Stomach smooth muscle (tissue), 2 donors: Measurements from ENCODE around the gene AP3B1.

Source experiments
- H3K27ac ChIP-seq: one replicate; pipeline ENCODE4 v1.7.0; 2013; ENCODE audit warnings: mild to moderate bottlenecking, low read length, inconsistent platforms
- H3K27me3 ChIP-seq, 2 donors: one replicate each; pipeline ENCODE4 v1.7.0; 2013; ENCODE audit warnings: low read length in 2 of 2; ENCODE audit not compliant: insufficient read depth in 2 of 2, control insufficient read depth in 1 of 2
- H3K36me3 ChIP-seq, 2 donors: one replicate each; pipeline ENCODE4 v1.7.0; 2013; ENCODE audit warnings: low read length in 2 of 2; ENCODE audit not compliant: control insufficient read depth in 2 of 2, insufficient read depth in 2 of 2
- H3K4me1 ChIP-seq: one replicate; pipeline ENCODE4 v1.7.0; 2013; ENCODE audit warnings: low read length; ENCODE audit not compliant: control insufficient read depth, insufficient read depth
- H3K4me3 ChIP-seq, 2 donors: one replicate each; pipeline ENCODE4 v1.7.0; 2013; ENCODE audit warnings: low read length in 2 of 2
- H3K9ac ChIP-seq, 2 donors: one replicate each; pipeline ENCODE4 v1.7.0; 2013; ENCODE audit warnings: low read length in 2 of 2, mild to moderate bottlenecking in 1 of 2
- H3K9me3 ChIP-seq, 2 donors: one replicate each; pipeline ENCODE4 v1.7.0; 2013; ENCODE audit warnings: low read length in 2 of 2; ENCODE audit not compliant: control insufficient read depth in 2 of 2
- donor health status: healthy.
- donor health status: Pancreatic carcinoma.

AP3B1 gene

DNA sequence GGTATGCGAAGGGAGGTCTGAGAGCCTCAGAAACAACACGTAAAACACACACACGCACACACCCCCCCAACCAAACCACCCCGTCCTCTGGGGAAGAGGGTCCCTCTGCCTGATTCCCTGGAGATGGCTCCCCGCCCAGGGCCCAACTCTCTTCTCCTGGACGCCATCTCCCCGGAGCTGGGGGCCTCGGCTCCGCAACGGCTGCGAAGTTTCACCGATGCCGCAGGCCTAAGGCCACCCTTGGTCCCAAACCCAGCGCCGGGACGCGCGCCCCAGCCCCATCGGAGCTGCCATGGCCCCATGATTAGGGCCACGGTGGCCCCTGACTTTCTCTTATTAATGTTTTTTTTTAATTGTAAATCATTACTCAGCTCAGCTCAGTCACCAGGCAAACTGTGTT is 337.0 kb downstream of the AP3B1 start:
- Histone ChIP-seq H3K36me3 (no peaks in the 10 kb centered on the region), H3K4me1 (peaks cover 4% of the 10 kb centered on the region), H3K4me3 (no peak overlapping the region), H3K9me3 (no peaks in the 10 kb centered on the region), H3K27ac (no peak overlapping the region), H3K9ac (no peak overlapping the region), H3K27me3 (peaks cover 6 to 27% of the 10 kb centered on the region in 2 donors)

DNA sequence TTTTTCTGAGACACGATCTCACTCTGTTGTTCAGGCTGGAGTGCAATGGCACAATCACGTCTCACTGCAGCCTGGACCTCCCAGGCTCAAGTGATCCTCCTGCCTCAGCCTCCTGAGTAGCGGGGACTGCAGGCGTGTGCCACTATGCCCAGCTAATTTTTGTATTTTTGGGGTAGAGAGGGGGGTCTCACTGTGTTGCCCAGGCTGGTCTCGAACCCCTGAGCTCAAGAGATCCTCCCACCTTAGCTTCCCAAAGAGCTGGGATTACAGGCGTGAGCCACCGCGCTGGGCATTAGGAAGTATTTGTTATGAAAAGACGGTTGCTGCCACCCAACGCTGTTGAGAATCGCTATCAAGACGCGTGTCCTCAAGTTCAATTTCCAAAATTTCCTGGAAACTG is 337.4 kb downstream of the AP3B1 start:
- Histone ChIP-seq H3K36me3 (no peaks in the 10 kb centered on the region), H3K9ac (no peak overlapping the region), H3K27me3 (peaks cover 6 to 27% of the 10 kb centered on the region in 2 donors), H3K9me3 (no peaks in the 10 kb centered on the region), H3K4me1 (peaks cover 4% of the 10 kb centered on the region), H3K4me3 (no peak overlapping the region), H3K27ac (no peak overlapping the region)

DNA sequence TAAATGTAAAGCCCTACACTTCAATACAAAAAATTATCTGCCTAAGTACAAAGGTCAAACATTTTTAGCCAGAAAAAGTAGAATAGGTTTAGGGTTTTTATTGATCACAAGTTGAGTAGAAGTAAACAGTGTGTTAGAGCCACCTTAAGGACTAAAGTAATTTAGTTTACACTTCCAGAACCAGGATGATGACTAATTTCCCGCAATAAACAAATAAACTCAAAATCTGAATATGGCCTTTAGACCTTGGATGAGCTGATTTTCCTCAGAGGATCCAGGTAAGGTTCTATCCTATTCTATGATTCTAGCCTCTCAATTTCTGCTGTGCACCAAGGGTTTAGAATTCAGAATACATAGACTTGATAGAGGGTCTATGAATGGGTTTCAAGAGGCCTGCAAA is 338.9 kb downstream of the AP3B1 start:
- H3K4me3 ChIP-seq = no peak overlapping the region
- no peak overlapping the region for H3K9ac ChIP-seq
- peaks cover 4% of the 10 kb centered on the region for H3K4me1 ChIP-seq
- H3K27ac ChIP-seq = no peak overlapping the region
- H3K36me3 ChIP-seq = no peaks in the 10 kb centered on the region
- H3K27me3 ChIP-seq = peaks cover 6 to 27% of the 10 kb centered on the region in 2 donors
- H3K9me3 ChIP-seq = no peaks in the 10 kb centered on the region

DNA sequence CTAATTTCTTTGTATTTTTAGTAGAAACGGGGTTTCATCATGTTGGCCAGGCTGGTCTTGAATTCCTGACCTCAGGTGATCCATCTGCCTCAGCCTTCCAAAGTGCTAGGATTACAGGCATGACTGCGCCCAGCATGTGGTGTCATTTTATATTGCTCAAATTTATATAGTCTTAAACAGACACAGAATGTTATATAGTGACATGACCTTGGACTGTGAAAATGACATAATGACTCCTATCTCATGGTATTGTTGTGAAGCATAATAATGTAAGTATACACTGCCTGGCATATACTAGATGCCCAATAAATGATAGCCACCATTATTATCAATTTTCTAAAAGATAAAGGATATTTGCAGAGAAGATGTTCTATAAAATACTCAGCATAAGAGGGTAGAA is 341.1 kb downstream of the AP3B1 start:
- Histone ChIP-seq H3K4me3 (no peak overlapping the region), H3K27me3 (peaks cover 3 to 13% of the 10 kb centered on the region in 2 donors)

DNA sequence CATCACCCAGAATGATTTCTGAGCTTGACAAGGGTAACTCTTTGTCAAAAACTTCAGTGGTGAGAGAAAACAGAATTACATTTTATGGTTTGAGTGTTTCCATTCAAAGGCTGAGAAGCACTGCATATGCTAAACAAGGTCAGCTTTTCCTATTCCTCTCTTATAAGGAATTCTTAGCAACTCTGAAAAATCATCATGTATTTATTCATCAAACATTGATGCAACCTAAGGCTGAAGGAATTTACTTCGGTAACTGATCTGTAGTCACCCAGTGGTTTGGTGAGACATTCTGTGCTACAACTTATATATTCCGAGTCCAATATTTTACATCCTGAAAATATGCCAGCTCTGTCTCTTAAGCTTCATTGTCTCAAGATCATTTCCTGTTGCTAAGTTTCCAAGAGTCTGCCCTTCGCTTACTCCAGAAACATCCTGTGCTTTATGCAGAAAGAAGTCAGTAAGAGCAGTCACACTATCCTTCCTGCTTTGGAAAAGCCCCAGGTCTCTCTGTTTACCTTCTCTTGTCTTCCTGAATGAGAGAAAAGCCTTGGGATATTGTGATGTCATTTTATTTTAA is 341.8 kb downstream of the AP3B1 start:
- H3K36me3 ChIP-seq = no peaks in the 10 kb centered on the region
- H3K4me3 ChIP-seq = no peak overlapping the region
- H3K9ac ChIP-seq = no peak overlapping the region
- H3K27me3 ChIP-seq = peaks cover 3 to 6% of the 10 kb centered on the region in 2 donors
- no peaks in the 10 kb centered on the region for H3K9me3 ChIP-seq
- no peak overlapping the region for H3K27ac ChIP-seq
- H3K4me1 ChIP-seq = peaks cover under 1% of the 10 kb centered on the region

More for the DNA sequence above, 341.1 kb downstream of the AP3B1 start:
- peaks cover 4% of the 10 kb centered on the region for H3K4me1 ChIP-seq
- H3K9ac ChIP-seq = no peak overlapping the region
- H3K36me3 ChIP-seq = no peaks in the 10 kb centered on the region
- H3K27ac ChIP-seq = no peak overlapping the region
- no peaks in the 10 kb centered on the region for H3K9me3 ChIP-seq
